Measurements from ENCODE around the gene MYOM1.
"Not testable (repeated sequence)": the region's sequence is repeated elsewhere in the genome, so short reads cannot be mapped to it uniquely, and the experiment has no call there.

The MYOM1 gene

DNA sequence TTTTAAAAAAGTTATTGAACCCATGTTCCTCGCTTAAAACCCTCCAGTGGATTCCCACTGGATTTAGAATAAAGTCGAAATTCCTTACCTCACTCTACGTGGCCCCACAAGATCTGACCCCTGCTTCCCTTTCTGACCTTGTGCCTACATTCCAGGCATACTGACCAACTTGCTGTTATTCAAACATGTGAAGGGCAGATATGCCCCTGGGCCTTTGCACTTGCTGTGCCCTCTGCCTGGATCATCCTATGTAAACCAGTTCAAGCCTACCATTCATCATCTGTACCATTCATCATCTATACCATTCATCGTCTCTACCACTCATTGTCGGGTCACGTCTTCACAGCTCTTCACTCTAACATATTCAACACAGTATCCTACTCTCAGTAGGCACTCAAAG, 165.6 kb downstream of the MYOM1 start:
- no peak for DNase-seq (ENCODE audit: low read depth, low spot score)
- no peaks in the 10 kb centered on the region for H3K4me1 ChIP-seq (ENCODE audit: insufficient read depth, insufficient read length)
- TF ChIP-seq ZNF274 (IDR thresholded peaks at IDR 0.05; ENCODE audit: low read depth, low read length) (no peak), YY1 (IDR thresholded peaks at IDR 0.05; ENCODE audit: insufficient read depth, insufficient read length) (no peak), SUZ12 (IDR thresholded peaks at IDR 0.05; ENCODE audit: extremely low read depth, insufficient read depth, insufficient read length) (no peak)
- no peaks in the 10 kb centered on the region for H3K36me3 ChIP-seq (ENCODE audit: insufficient read depth, insufficient read length, low read length)
- H3K9me3 ChIP-seq (ENCODE audit: insufficient read depth, low read length): no peaks in the 10 kb centered on the region
- no peaks in the 10 kb centered on the region for H3K27me3 ChIP-seq (ENCODE audit: insufficient read depth, insufficient read length)
- H3K9ac ChIP-seq (ENCODE audit: insufficient read length, low read depth): no peak overlapping the region
- no peak overlapping the region for H3K4me3 ChIP-seq (ENCODE audit: insufficient read length, low read depth)

DNA sequence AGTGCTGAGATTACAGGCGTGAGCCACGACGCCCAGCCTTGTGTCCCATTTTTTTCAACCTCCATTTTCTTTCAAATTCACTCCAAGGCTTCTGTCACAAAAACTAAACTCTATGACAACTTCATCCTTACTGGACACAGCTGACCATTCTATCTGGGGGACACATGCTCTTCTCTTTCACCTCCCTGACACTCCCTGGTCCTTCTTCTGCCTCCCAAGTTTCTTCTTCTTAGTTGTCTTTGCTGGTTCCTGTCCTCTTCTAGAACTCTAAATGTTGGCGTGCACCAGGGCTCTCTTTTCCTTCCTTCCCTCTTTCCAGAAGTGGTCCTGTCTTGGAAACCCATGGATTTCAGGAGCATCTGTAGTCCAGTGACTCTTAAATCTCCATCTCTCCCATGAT, 166.7 kb downstream of the MYOM1 start:
- no peak overlapping the region for H3K9ac ChIP-seq (ENCODE audit: insufficient read length, low read depth)
- no peaks in the 10 kb centered on the region for H3K4me1 ChIP-seq (ENCODE audit: insufficient read depth, insufficient read length)
- no peaks in the 10 kb centered on the region for H3K27me3 ChIP-seq (ENCODE audit: insufficient read depth, insufficient read length)
- DNase-seq (ENCODE audit: low read depth, low spot score): no peak
- no peaks in the 10 kb centered on the region for H3K9me3 ChIP-seq (ENCODE audit: insufficient read depth, low read length)
- TF ChIP-seq SUZ12 (IDR thresholded peaks at IDR 0.05; ENCODE audit: extremely low read depth, insufficient read depth, insufficient read length): no peak
- TF ChIP-seq YY1 (IDR thresholded peaks at IDR 0.05; ENCODE audit: insufficient read depth, insufficient read length): no peak
- TF ChIP-seq ZNF274 (IDR thresholded peaks at IDR 0.05; ENCODE audit: low read depth, low read length): no peak
- no peaks in the 10 kb centered on the region for H3K36me3 ChIP-seq (ENCODE audit: insufficient read depth, insufficient read length, low read length)
- H3K4me3 ChIP-seq (ENCODE audit: insufficient read length, low read depth): no peak overlapping the region

DNA sequence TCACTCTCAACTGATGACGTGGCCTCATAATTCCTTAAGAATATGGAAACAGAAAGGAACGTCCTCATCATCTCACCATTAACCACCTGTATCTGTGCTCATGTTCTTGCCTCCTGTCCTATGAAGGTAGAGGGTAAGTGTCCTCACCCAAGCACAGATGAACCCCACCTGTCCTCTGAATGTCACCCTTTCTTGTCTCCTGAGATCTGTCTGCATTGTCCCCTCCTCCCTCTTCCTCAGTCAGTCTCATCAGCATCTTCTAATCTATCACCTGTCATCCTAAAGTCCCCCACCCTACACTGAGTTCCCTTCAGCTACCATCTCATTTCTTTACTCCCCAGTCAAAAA, 167.4 kb downstream of the MYOM1 start:
- Histone ChIP-seq H3K9me3 (ENCODE audit: insufficient read depth, low read length) (no peaks in the 10 kb centered on the region), H3K9ac (ENCODE audit: insufficient read length, low read depth) (no peak overlapping the region), H3K27me3 (ENCODE audit: insufficient read depth, insufficient read length) (no peaks in the 10 kb centered on the region), H3K4me1 (ENCODE audit: insufficient read depth, insufficient read length) (no peaks in the 10 kb centered on the region), H3K36me3 (ENCODE audit: insufficient read depth, insufficient read length, low read length) (no peaks in the 10 kb centered on the region), H3K4me3 (ENCODE audit: insufficient read length, low read depth) (no peak overlapping the region)
- no peak for DNase-seq (ENCODE audit: low read depth, low spot score)
- TF ChIP-seq SUZ12 (IDR thresholded peaks at IDR 0.05; ENCODE audit: extremely low read depth, insufficient read depth, insufficient read length) (no peak), YY1 (IDR thresholded peaks at IDR 0.05; ENCODE audit: insufficient read depth, insufficient read length) (no peak), ZNF274 (IDR thresholded peaks at IDR 0.05; ENCODE audit: low read depth, low read length) (no peak)

DNA sequence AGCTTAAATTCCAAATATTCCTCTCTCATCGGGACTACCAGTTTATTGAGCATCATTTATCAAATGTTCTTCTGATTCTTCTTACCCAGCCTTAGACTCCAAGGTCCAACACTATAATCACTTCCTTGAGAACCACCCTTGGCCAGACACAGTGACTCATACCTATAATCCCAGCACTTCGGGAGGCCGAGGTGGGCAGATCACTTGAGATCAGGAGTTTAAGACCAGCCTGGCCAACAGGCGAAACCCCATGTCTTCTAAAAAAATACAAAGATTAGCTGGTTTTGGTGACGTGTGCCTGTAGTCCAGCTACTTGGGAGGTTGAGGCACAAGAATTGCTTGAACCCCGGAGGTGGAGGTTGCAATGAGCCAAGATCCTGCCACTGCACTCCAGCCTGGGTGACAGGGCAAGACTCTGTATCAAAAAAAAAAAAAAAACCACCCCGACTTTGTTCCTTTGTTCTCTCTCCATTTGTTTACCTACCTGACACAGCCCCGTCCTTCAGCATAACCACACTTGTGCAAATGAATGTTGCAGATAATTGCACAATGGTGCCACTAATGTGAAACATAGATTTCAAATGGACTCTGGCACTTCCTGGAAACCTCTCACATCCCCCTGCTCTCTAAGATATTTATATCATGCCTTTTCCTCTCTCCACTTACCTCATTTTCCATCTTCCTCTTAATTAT, 167.9 kb downstream of the MYOM1 start:
- DNase-seq (ENCODE audit: low read depth, low spot score): no peak

DNA sequence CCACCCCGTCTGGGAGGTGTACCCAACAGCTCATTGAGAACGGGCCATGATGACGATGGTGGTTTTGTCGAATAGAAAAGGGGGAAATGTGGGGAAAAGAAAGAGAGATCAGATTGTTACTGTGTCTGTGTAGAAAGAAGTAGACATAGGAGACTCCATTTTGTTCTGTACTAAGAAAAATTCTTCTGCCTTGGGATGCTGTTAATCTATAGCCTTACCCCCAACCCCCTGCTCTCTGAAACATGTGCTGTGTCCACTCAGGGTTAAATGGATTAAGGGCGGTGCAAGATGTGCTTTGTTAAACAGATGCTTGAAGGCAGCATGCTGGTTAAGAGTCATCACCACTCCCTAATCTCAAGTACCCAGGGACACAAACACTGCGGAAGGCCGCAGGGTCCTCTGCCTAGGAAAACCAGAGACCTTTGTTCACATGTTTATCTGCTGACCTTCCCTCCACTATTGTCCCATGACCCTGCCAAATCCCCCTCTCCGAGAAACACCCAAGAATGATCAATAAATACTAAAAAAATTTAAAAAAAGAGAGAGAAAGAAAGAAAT, 169.8 kb downstream of the MYOM1 start:
- H3K27me3 ChIP-seq (ENCODE audit: insufficient read depth, insufficient read length); H3K36me3 ChIP-seq (ENCODE audit: insufficient read depth, insufficient read length, low read length); H3K4me3 ChIP-seq (ENCODE audit: insufficient read length, low read depth); DNase-seq (ENCODE audit: low read depth, low spot score); H3K9ac ChIP-seq (ENCODE audit: insufficient read length, low read depth); H3K4me1 ChIP-seq (ENCODE audit: insufficient read depth, insufficient read length); H3K9me3 ChIP-seq (ENCODE audit: insufficient read depth, low read length): not testable (repeated sequence)

More for the DNA sequence above, 167.9 kb downstream of the MYOM1 start:
- Histone ChIP-seq H3K4me3 (ENCODE audit: insufficient read length, low read depth) (no peak overlapping the region), H3K4me1 (ENCODE audit: insufficient read depth, insufficient read length) (no peaks in the 10 kb centered on the region), H3K27me3 (ENCODE audit: insufficient read depth, insufficient read length) (no peaks in the 10 kb centered on the region), H3K9me3 (ENCODE audit: insufficient read depth, low read length) (no peaks in the 10 kb centered on the region), H3K9ac (ENCODE audit: insufficient read length, low read depth) (no peak overlapping the region), H3K36me3 (ENCODE audit: insufficient read depth, insufficient read length, low read length) (no peaks in the 10 kb centered on the region)
- TF ChIP-seq YY1 (IDR thresholded peaks at IDR 0.05; ENCODE audit: insufficient read depth, insufficient read length): no peak
- TF ChIP-seq SUZ12 (IDR thresholded peaks at IDR 0.05; ENCODE audit: extremely low read depth, insufficient read depth, insufficient read length): no peak
- no peak for TF ChIP-seq ZNF274 (IDR thresholded peaks at IDR 0.05; ENCODE audit: low read depth, low read length)

DNA sequence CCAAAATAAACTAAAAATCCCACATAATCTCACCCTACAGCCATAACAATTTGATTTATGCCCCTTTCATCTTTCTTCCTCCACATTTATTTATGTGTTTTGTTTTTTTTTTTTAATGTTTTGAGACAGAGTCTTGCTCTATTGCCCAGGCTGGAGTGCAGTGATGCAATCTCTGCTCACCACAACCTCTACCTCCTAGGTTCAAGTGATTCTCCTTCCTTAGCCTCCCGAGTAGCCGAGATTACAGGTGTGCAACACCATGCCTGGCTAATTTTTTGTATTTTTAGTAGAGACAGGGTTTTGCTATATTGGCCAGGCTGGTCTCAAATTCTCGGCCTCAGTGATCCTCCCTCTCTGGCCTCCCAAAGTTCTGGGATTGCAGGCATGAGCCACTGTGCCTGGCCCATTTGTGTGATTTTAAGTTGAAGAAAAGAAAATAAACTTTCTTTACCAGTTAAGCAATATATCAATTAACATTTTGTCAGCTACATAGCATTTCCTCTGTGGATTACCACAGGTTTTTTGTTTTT, 170.9 kb downstream of the MYOM1 start:
- Histone ChIP-seq H3K27me3 (ENCODE audit: insufficient read depth, insufficient read length) (no peaks in the 10 kb centered on the region), H3K9me3 (ENCODE audit: insufficient read depth, low read length) (no peaks in the 10 kb centered on the region), H3K4me1 (ENCODE audit: insufficient read depth, insufficient read length) (no peaks in the 10 kb centered on the region), H3K36me3 (ENCODE audit: insufficient read depth, insufficient read length, low read length) (no peaks in the 10 kb centered on the region), H3K9ac (ENCODE audit: insufficient read length, low read depth) (no peak overlapping the region), H3K4me3 (ENCODE audit: insufficient read length, low read depth) (no peak overlapping the region)
- TF ChIP-seq ZNF274 (IDR thresholded peaks at IDR 0.05; ENCODE audit: low read depth, low read length) (no peak), SUZ12 (IDR thresholded peaks at IDR 0.05; ENCODE audit: extremely low read depth, insufficient read depth, insufficient read length) (no peak), YY1 (IDR thresholded peaks at IDR 0.05; ENCODE audit: insufficient read depth, insufficient read length) (no peak)
- DNase-seq (ENCODE audit: low read depth, low spot score): no peak

DNA sequence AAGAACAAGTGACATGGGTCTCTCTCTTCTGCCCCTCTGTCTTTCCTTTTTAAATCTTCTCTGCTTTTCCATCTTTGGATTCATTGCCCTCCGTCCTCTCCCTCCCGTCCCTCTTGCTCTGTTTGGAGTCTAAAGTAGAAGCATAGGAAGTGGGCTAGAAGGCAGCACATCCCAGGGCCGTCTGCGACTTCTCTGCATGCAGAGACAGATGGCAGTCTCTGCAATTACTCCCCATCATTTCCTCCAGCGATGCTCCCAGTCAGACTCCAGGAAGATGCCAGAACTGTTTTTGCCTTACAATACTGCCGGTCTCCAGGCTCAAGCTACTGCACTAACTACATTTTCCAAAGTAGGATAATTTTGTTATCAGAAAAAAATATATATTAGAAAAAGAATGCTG, 171.6 kb downstream of the MYOM1 start:
- Histone ChIP-seq H3K27me3 (ENCODE audit: insufficient read depth, insufficient read length) (no peaks in the 10 kb centered on the region), H3K36me3 (ENCODE audit: insufficient read depth, insufficient read length, low read length) (no peaks in the 10 kb centered on the region), H3K4me1 (ENCODE audit: insufficient read depth, insufficient read length) (no peaks in the 10 kb centered on the region), H3K4me3 (ENCODE audit: insufficient read length, low read depth) (no peak overlapping the region), H3K9me3 (ENCODE audit: insufficient read depth, low read length) (no peaks in the 10 kb centered on the region), H3K9ac (ENCODE audit: insufficient read length, low read depth) (no peak overlapping the region)
- no peak for DNase-seq (ENCODE audit: low read depth, low spot score)
- TF ChIP-seq YY1 (IDR thresholded peaks at IDR 0.05; ENCODE audit: insufficient read depth, insufficient read length) (no peak), SUZ12 (IDR thresholded peaks at IDR 0.05; ENCODE audit: extremely low read depth, insufficient read depth, insufficient read length) (no peak), ZNF274 (IDR thresholded peaks at IDR 0.05; ENCODE audit: low read depth, low read length) (no peak)
